ENCODE results near the gene PAQR3.

The PAQR3 gene

GRCh38 chr4:78863991-78864390 is 75.2 kb downstream of the PAQR3 start:
- H3K4me3 ChIP-seq (ENCODE audit: low read length), result no peak overlapping the region
- no peak for DNase-seq (ENCODE audit: low read depth)
- TF ChIP-seq CTCF (conservative IDR thresholded peaks at IDR 0.05; ENCODE audit: low read depth, low read length), result no peak

- TF ChIP-seq CTCF (conservative IDR thresholded peaks at IDR 0.05; ENCODE audit: low read depth, low read length), result no peak
- H3K4me3 ChIP-seq (ENCODE audit: low read length), result no peak overlapping the region
- no peak for DNase-seq (ENCODE audit: low read depth)
Measured at GRCh38 chr4:78863254-78863869, 75.9 kb downstream of the PAQR3 start.

DNA sequence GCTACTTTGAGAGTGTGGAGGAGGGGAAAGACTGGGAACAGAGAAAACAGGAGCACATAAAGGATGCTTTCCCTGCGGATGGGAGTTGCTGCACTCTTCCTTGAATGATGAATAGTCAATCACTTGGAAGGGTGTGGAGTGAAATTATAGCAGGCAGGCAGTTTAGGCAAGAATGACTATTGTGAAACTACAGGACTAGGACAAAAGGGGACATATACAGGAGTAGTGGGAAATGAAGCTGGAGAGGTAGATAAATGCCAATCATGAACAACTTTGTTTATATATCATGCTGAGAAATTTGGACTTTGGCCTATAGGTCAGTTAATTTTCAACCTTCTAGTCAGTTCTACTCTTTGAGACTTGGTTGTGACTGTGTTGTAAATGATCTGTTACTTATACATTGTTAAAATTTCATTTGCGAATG is 76.9 kb downstream of the PAQR3 start:
- no peak overlapping the region for H3K4me3 ChIP-seq (ENCODE audit: low read length)
- no peak for TF ChIP-seq CTCF (conservative IDR thresholded peaks at IDR 0.05; ENCODE audit: low read depth, low read length)
- no peak for DNase-seq (ENCODE audit: low read depth)
